ENCODE data around the gene NEDD9.

Gene NEDD9

GRCh38 chr6:11140056-11140455 is 92.4 kb downstream of the NEDD9 start:
- Mint-ChIP-seq H3K4me1 (peaks cover 30 to 46% of the 10 kb centered on the region in 2 donors), H3K9me3 (peaks cover 8 to 10% of the 10 kb centered on the region in 2 donors), H3K36me3 (peaks cover 9 to 18% of the 10 kb centered on the region in 2 donors), H3K4me3 (no peak overlapping the region), H3K27ac (peak overlapping the region; percentile 27), H3K27me3 (no peaks in the 10 kb centered on the region)
- ATAC-seq (replicated peaks), result no peak
- no peak for DNase-seq

DNA sequence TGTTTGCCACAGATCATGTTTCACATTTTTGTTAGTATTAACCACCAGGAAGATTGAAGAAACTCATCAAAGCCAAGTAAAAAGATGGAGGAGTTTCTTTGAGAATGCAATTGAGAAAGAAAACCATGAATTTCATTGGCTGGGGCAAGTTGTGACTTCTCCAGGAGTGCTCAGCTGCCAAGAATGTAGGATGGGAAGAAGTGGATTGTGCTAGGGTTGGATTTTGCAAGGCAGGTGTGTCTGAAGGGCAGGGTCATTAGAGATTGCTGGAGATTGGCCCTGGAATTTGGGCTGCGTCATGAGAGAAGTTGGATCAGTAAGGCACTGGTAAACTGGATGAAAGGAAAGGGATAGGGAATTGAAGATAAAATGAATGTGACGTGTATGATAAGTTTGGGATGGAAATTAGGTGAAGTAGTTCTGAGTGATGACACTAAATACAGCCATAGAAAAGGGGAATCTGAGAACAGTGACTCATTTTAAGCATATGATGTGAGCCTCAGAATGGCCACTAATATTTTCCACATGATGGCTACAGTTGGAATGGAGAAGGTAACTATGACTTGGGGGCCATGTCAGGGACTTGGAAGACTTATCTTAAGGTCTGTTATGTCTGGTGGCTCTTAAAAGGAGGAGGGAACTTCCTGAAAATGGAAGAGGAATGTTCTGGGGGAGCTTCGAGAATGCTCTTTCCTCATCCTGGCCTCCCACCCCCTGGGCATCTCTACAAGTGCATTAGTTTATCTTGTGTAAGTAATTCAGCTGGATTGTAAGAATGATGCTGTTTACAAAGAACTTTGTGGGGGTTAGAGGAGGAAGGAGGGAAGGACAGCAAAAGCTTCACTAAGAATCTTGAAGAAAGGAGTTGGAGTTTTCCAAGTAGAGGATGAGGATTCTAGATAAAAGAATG is 93.2 kb downstream of the NEDD9 start:
- ATAC-seq (replicated peaks) (peak; percentile 96), DNase-seq (no peak)
- Mint-ChIP-seq H3K27me3 (no peaks in the 10 kb centered on the region), H3K36me3 (peaks cover 16 to 26% of the 10 kb centered on the region in 2 donors), H3K4me3 (peak overlapping the region; percentile 33 to 42), H3K4me1 (peaks cover 32 to 48% of the 10 kb centered on the region in 2 donors), H3K9me3 (peaks cover 8 to 10% of the 10 kb centered on the region in 2 donors), H3K27ac (peak overlapping the region; percentile 84)

DNA sequence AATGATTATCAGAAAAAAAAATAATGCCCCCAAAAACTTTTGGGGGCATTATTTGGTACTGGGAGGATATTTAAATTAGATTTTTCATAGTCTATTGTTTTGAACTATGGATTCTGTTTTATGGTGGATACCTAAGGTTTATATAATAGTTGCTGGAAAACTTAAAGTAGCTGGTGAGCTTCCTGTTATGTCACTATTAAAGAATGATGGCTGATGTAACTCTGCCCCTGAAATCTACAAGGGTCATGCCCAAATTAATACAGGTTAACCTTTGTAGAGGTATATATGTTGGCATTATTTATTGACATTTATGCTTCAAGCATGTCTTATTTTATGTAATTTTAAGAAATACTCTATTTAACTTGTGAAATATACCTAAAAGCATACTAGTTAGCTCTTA is 95.7 kb downstream of the NEDD9 start:
- no peak for DNase-seq
- H3K36me3 Mint-ChIP-seq, result peaks cover 16 to 27% of the 10 kb centered on the region in 2 donors
- no peak for ATAC-seq (replicated peaks)
- no peaks in the 10 kb centered on the region for H3K27me3 Mint-ChIP-seq
- H3K9me3 Mint-ChIP-seq, result peaks cover 8 to 10% of the 10 kb centered on the region in 2 donors
- H3K4me1 Mint-ChIP-seq, result peaks cover 29 to 41% of the 10 kb centered on the region in 2 donors
- no peak overlapping the region for H3K27ac Mint-ChIP-seq
- H3K4me3 Mint-ChIP-seq, result no peak overlapping the region
